Endothelial cell of umbilical vein (primary cell): ENCODE measurements around the gene ADCY3. TPM values are rescaled to one million over a fixed set of nuclear protein-coding genes. Genes with fewer than 3 reads are reported as not detected.

Experiments
- BruUV-seq: library from RNA; stranded (reverse); fragments of 400-500 nt; replicated peaks from 2 replicates; lab custom pipeline; 2021; lab: Mats Ljungman, UMichigan
- CTCF ChIA-PET: fragments of 300-600, 350-600 bp; sonication (Branson Sonifier 250); formaldehyde crosslinking; loops from one replicate; lab custom pipeline; 2021; ENCODE audit warnings: antibody characterized with exemption, inconsistent platforms; lab: Charles Lee
- POLR2A ChIA-PET: fragments of 300-600, 350-600 bp; sonication (Branson Sonifier 250); formaldehyde crosslinking; loops from one replicate; lab custom pipeline; 2021; ENCODE audit warnings: antibody characterized with exemption, inconsistent platforms; lab: Charles Lee
- DNase-seq: peaks from one replicate; pipeline ENCODE4 v3.0.0-alpha.2; 2011; ENCODE audit warnings: low read depth, low spot score
- FAIRE-seq: peaks from 2 replicates; lab custom pipeline; 2011; peaks lifted over from hg19 to GRCh38; lab: Jason Lieb, UNC
- H2AFZ ChIP-seq: 2 replicates; pipeline ENCODE4 v1.6.0; 2012; ENCODE audit warnings: low read depth, low read length, control low read depth, inconsistent platforms
- H3K27ac ChIP-seq: 2 replicates; pipeline ENCODE4 v1.5.1; 2011; ENCODE audit warnings: low read depth, mild to moderate bottlenecking, control low read depth, low read length, moderate library complexity; ENCODE audit not compliant: insufficient read depth
- H3K27me3 ChIP-seq, 2 experiments: 2 replicates each; pipeline versions ENCODE4 v1.6.0 to v1.6.1; 2011; ENCODE audit warnings: low read length in 2 of 2, mixed read lengths in 1 of 2; ENCODE audit not compliant: control insufficient read depth in 2 of 2, insufficient read depth in 2 of 2
- H3K36me3 ChIP-seq, 2 experiments: 2 replicates in 1 of 2; 3 replicates in 1 of 2; pipeline ENCODE4 v1.5.1; 2011; ENCODE audit warnings: low read length in 2 of 2, mild to moderate bottlenecking in 1 of 2, moderate library complexity in 1 of 2; ENCODE audit not compliant: control insufficient read depth in 2 of 2, insufficient read depth in 2 of 2; ENCODE audit errors: extremely low read depth in 1 of 2
- H3K4me1 ChIP-seq: 3 replicates; pipeline ENCODE4 v1.5.1; 2011; ENCODE audit warnings: mild to moderate bottlenecking, low read length; ENCODE audit not compliant: control insufficient read depth, insufficient read depth; ENCODE audit errors: extremely low read depth
- H3K4me2 ChIP-seq: 2 replicates; pipeline ENCODE4 v1.6.1; 2011; ENCODE audit warnings: low read length, control low read depth, mixed read lengths; ENCODE audit not compliant: insufficient read depth
- H3K4me3 ChIP-seq, 3 experiments: fragments of 200-600 bp in 1 of 3; sonication (generic), shearing (Covaris generic) in 1 of 3; replicated peaks in 1 of 3; 2 replicates each; pipeline ENCODE4 v1.5.1; 2011 to 2016; ENCODE audit warnings: control low read depth in 3 of 3, low read length in 3 of 3, mild to moderate bottlenecking in 2 of 3, inconsistent platforms in 1 of 3, low read depth in 1 of 3, moderate library complexity in 1 of 3; ENCODE audit not compliant: insufficient read depth in 1 of 3
- H3K79me2 ChIP-seq: 2 replicates; pipeline ENCODE4 v1.6.0; 2012; ENCODE audit warnings: low read length, inconsistent platforms; ENCODE audit not compliant: control insufficient read depth, insufficient read depth
- H3K9ac ChIP-seq: replicated peaks from 2 replicates; pipeline ENCODE3; 2011; ENCODE audit warnings: low read length, control low read depth; ENCODE audit not compliant: insufficient read depth; ENCODE audit errors: extremely low read depth
- H3K9me1 ChIP-seq: replicated peaks from 3 replicates; pipeline ENCODE4 v1.6.0; 2011; ENCODE audit warnings: mild to moderate bottlenecking, low read length; ENCODE audit not compliant: control insufficient read depth, insufficient read depth; ENCODE audit errors: extremely low read depth
- H3K9me3 ChIP-seq: replicated peaks from 2 replicates; pipeline ENCODE4 v1.5.1; 2012; ENCODE audit warnings: low read length, inconsistent platforms; ENCODE audit not compliant: control insufficient read depth, insufficient read depth
- H4K20me1 ChIP-seq: replicated peaks from 2 replicates; pipeline ENCODE3; 2011; ENCODE audit warnings: mild to moderate bottlenecking, low read length; ENCODE audit not compliant: control insufficient read depth, insufficient read depth; ENCODE audit errors: extremely low read depth
- CTCF ChIP-seq, 2 donors: IDR thresholded peaks; 1 replicate in 1 of 2; 2 replicates in 1 of 2; pipeline ENCODE4 v1.5.1; 2011; ENCODE audit warnings: low read length in 2 of 2, mild to moderate bottlenecking in 2 of 2, moderate library complexity in 2 of 2, control low read depth in 1 of 2, inconsistent platforms in 1 of 2, low read depth in 1 of 2; ENCODE audit not compliant: insufficient read depth in 1 of 2; ENCODE audit errors: extremely low read depth in 1 of 2
- EZH2 ChIP-seq: IDR thresholded peaks from 2 replicates; pipeline ENCODE4 v1.6.1; 2012; ENCODE audit warnings: borderline replicate concordance, low read depth, mild to moderate bottlenecking, moderate library complexity, low read length, inconsistent platforms; ENCODE audit not compliant: severe bottlenecking
- FOS ChIP-seq: IDR thresholded peaks from 2 replicates; pipeline ENCODE4 v1.6.1; 2011; ENCODE audit warnings: mild to moderate bottlenecking, low read length, moderate library complexity, borderline replicate concordance; ENCODE audit not compliant: insufficient read depth
- GATA2 ChIP-seq: IDR thresholded peaks from 2 replicates; pipeline ENCODE4 v1.7.0; 2011; ENCODE audit warnings: low read depth, mild to moderate bottlenecking, moderate library complexity, mixed read lengths, low read length; ENCODE audit not compliant: insufficient read length, insufficient read depth
- JUN ChIP-seq: IDR thresholded peaks from 2 replicates; pipeline ENCODE4 v1.6.1; 2011; ENCODE audit warnings: borderline replicate concordance, low read depth; ENCODE audit not compliant: insufficient read length, insufficient read depth
- MAX ChIP-seq: IDR thresholded peaks from 2 replicates; pipeline ENCODE4 v1.6.1; 2011; ENCODE audit not compliant: insufficient read depth, insufficient read length
- MYC ChIP-seq: IDR thresholded peaks from one replicate; pipeline ENCODE4 v1.6.1; 2011; ENCODE audit warnings: mild to moderate bottlenecking, low read depth, low read length
- POLR2A ChIP-seq: IDR thresholded peaks from 2 replicates; pipeline ENCODE4 v1.6.1; 2012; ENCODE audit warnings: low read depth, mild to moderate bottlenecking, control low read depth, low read length
- POLR2AphosphoS5 ChIP-seq: IDR thresholded peaks from 2 replicates; pipeline ENCODE4 v1.6.1; 2012; ENCODE audit warnings: low read depth, mild to moderate bottlenecking, control low read depth, low read length, moderate library complexity; ENCODE audit not compliant: insufficient read depth
- dilution Hi-C: fragments of 300-500 bp; cut with MboI; formaldehyde crosslinking; loops from one replicate; pipeline ENCODE4 v1.15.0; 2019; ENCODE audit warnings: low sequenced_read_pairs; ENCODE audit not compliant: extremely low pct_ligation_motif_present
- intact Hi-C: fragments of 100-400 bp; cut with micrococcal nuclease; formaldehyde crosslinking; loops from one replicate; pipeline ENCODE4 v1.10.0; 2022
- polyA plus RNA-seq, 4 experiments: library from polyadenylated mRNA; depleted of rRNA in 3 of 4; stranded (reverse) in 3 of 4; unstranded in 1 of 4; fragments of >200 nt; gene quantifications; 2 replicates each; pipeline versions ENCODE4 v1.2.1 to v1.2.3, GENCODE V29; 2011 to 2012; ENCODE audit warnings: missing spikeins in 1 of 4
- total RNA-seq: library from RNA; stranded (reverse); gene quantifications from 2 replicates; pipeline ENCODE4 v1.2.3, GENCODE V29; 2021

Gene ADCY3
- total and polyA plus RNA-seq, 2 donors (not counting 3 experiments of a cell fraction or from before 2014, with no cell fraction given) = 54.0 to 61.3 TPM

- peak overlapping the region; percentile 33 to 52 (median 46) for H3K4me3 ChIP-seq
- DNase-seq = no peak
- H4K20me1 ChIP-seq = no peaks in the 10 kb centered on the region
- H3K36me3 ChIP-seq = no peaks in the 10 kb centered on the region
- dilution Hi-C loops = no loop called here
- H3K9ac ChIP-seq = peak overlapping the region; percentile 42
- no peaks in the 10 kb centered on the region for H3K9me3 ChIP-seq
- FAIRE-seq = peak; percentile 66
- CTCF ChIA-PET = interaction anchor here (0.9 kb wide), 1 partner anchor 126 kb away, joined by 3 read pairs; the partner anchor contains the start of genes CENPO and PTRHD1
- intact Hi-C loops = no loop called here
- BruUV-seq = no TSS peak
- H3K4me1 ChIP-seq = peaks cover 6% of the 10 kb centered on the region
- H3K27me3 ChIP-seq = no peaks in the 10 kb centered on the region
- H3K9me1 ChIP-seq = no peaks in the 10 kb centered on the region
- POLR2A ChIA-PET = no interaction called here
- TF ChIP-seq JUN (no peak), POLR2AphosphoS5 (no peak), MAX (no peak), CTCF (IDR thresholded peaks at IDR 0.05; ENCODE audit: extremely low read depth in 1 of 2, insufficient read depth in 1 of 2, low read depth in 1 of 2, low read length in 2 of 2) (no peak), MYC (no peak), POLR2A (no peak), EZH2 (no peak), GATA2 (no peak), FOS (no peak)
- no peak overlapping the region for H3K27ac ChIP-seq
- H2AFZ ChIP-seq = peak overlapping the region; percentile 65
- peaks cover 6% of the 10 kb centered on the region for H3K79me2 ChIP-seq
- peak overlapping the region; percentile 54 for H3K4me2 ChIP-seq
Observed at GRCh38 chr2:24919037-24919505, 966 bp downstream of the ADCY3 start.
